Measurements from ENCODE around the gene CCDC27.

CCDC27 gene

DNA sequence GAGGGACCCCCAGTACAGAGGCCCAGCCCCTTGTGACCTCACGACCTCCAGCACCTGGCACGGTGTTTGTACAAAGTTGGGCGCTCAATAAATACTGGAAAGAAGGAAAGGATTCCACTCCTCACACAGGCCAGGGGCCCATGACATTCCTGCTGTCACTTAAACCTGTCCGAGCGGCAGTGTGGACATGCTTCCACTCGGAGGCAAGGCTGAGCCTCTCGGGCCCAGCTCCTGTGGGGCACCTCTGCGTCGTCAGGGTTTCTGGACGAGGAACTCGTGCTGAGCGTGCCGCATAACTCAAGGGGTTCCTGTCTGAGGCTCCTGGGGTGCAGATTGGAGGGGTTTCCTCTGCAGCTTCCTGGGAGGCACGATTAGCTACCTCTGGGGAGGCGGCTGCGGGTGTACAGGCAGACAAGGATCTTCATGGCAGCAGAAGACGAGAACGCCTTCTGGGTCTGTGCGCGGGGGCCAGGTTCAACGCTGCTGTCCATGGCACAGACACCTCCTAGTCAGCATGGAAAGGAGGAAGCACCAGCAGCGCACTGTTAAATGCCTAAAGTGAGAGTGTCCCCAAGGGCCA, 16.7 kb downstream of the CCDC27 start:
- no peak overlapping the region for H3K4me3 ChIP-seq (ENCODE audit: low read length)
- TF ChIP-seq ZNF274 (IDR thresholded peaks at IDR 0.05; ENCODE audit: low read depth, low read length) = no peak

DNA sequence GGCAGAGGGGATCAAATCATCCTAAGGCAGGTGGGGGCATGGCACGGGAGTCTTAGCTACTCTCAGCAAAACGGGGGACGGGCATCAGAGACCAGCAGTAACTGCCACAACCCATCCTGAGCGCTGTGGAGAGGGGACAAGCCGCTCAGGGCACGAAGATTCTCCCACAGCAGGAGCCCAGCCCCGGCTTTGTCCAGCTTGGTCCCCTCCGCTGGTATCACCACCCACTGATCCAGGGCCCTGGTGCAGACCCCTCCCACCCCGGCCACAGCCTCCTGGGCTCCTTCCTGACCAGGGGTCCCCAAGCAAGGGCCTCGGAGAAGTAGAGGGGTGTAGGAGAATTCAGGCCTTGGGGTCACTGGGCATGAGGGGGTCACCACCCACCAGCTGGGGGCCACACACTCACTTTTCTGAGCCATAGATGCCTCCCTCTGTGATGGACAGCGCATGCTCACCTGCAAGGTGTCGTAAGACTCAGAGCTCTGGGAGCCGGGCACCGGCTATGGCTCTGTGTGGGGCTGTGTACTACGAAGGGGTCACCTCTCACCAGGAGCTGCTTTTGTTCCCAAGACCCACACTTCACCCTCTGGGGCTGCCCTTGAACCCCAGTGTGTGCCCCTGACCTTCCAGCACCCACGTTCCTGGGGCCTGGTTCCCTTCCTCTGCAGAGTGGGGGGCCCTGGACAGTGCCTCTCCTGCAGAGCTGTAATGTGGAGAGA, 18.0 kb downstream of the CCDC27 start:
- TF ChIP-seq ZNF274 (IDR thresholded peaks at IDR 0.05; ENCODE audit: low read depth, low read length) = no peak
- H3K4me3 ChIP-seq (ENCODE audit: low read length) = no peak overlapping the region

DNA sequence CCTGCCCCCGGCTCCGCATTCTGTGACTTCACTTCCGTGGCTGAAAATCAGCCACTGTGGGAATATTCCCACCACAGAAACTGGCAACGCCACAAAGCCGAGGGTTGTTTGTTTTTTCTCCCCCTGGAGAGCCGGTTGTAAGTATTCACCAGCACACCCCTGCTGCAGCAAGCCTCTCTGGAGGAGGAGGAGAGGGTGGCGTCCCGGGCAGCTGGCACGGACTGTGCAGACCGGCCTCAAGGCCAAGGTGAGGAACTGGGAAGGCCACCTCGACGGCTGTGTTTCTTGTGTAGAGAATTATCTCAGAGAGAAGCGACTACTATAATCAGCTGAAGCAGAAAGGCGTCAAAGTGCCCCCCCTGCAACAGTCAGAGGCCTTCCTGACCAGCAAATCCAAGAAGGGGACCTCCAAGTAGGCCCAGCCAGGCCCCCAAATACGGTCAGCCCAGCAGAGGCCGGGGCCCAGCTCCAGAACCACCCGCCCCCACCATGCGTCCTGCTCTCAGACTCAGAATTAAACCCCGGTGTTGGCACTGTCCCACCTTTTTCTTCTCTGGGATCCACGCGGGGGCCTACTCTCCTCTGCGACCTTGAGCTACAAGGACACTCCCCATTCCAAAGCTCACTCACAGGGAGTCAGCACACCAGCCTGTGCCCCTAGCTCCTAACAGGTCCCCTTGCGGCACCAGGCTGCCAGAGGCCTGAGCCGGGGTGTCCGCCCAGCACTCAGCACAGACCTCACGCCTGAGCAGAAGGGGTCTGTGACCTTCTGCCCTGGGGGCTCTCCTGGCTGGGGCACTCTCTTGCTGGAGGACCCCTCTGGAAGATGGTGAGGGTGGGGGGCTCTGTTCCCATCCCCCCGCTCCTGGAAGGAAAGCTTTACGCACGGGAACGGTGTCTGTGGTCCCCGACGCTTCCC, 19.1 kb downstream of the CCDC27 start:
- no peak for TF ChIP-seq ZNF274 (IDR thresholded peaks at IDR 0.05; ENCODE audit: low read depth, low read length)
- peak overlapping the region; percentile 65; the same call in 1 of the 2 replicates for H3K4me3 ChIP-seq (ENCODE audit: low read length)

DNA sequence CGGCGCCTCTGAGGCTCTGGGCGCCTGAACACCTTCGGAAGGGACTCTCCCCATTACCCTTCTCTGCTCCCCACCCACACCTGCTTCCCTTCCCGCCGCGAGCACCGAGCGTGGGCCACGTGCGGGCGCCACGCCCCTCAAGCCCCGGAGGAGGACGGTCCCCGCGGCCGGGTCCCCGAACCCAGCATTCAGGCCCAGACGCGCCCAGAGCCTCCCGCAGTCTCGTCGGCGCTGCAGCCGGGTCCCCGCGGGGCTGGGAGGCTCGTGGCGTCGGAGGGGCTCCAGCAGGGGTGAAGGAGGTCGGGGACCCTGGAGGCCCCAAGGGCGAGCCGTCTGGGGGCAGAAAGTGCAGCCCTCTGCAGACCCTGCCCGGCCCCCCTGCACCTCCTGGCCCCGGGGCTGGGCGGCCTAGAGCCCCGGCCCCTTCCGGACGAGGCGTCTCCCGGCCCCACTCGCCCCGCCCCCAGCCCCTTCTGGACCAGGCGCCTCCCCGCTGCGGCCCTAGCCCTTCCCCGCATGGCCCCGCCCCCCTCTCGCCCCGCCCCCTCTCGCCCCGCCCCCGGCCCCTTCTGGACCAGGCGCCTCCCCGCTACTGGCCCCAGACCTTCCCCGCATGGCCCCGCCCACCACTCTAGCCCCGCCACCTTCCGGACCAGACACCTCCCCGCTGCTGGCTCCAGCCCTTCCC, 19.9 kb downstream of the CCDC27 start:
- TF ChIP-seq ZNF274 (IDR thresholded peaks at IDR 0.05; ENCODE audit: low read depth, low read length) = no peak
- H3K4me3 ChIP-seq (ENCODE audit: low read length) = peak overlapping the region; percentile 65; the same call in 1 of the 2 replicates

DNA sequence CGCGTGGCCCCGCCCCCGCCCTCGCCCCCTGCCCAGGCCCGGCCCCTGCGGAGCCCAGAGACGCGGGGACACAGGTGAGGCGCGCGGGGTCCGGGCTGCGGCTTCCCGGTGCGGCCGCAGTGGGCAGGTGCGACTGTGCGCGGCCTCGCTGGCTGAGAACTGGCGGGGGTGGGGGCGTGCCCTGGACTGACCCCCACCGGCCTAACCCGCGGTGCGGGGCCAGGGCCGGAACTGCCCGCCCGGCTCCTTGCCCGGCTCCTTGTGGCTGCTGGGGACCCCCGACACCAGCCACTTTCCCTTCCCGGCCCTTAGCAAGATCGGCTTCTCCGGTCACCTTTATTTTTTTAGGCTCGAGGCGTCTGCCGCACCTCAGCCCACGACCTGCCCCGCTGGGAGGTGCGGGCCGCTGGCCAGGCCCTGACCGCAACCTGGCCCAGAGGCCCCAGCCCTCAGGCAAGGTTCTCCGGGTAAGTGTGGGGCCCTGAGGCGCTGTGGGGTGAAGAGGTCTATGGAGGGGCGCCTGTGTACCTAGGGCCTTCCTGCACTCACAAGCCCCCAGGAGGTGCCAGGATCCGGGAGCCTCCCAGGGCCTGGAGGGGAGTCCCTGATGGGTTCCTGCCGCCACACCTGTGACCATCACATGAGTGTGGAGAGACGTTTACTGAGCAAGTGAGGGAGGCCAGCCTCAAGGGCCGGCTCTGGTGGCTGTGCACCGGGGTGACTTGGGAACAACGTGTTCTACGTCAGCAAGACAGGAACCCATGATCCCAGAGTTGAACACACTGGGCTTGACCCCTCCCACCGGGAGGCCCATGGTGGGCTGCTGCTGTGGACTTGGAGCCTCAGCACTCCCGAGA, 20.7 kb downstream of the CCDC27 start, which contains the start of gene SMIM1:
TSS of gene SMIM1 (plus strand) at position 35 of the 857 bp plus-strand sequence. CDS start 2,625 bp downstream, outside the sequence.
- TF ChIP-seq ZNF274 (IDR thresholded peaks at IDR 0.05; ENCODE audit: low read depth, low read length) = no peak

DNA sequence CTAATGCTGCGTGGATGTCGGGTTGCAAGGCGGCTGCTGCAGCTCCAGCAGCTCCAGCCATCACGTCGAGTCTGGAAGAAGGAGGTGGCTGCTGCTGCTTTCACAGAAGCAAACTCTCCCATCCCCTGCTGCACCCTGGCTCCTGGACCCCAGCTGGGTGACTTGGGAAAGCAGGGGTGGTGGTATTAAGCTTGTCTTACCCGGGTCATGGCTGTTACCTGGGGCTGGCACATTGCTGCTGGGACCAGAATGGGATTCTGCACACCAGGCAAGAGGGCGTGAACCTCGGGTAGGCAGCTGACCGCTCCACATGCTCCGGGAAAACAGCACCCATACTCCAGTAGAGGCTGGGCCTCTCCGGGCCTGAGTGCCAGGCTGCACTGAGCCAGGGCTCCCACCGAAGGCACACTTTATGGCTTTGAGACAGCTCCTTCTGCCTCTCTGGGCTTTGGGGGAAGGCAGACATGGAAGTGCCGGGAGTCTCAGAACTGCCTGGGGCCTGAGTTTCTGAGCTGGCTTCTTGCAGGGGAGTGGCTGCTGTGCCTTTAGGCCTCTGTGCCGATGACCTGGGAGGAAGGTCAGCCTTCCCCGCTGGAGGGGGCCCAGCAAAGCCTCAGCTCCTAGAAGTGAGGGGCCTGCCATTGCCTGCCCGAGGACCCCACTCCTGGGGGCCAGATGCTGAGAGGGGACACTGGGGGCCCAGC, 21.5 kb downstream of the CCDC27 start:
- TF ChIP-seq ZNF274 (IDR thresholded peaks at IDR 0.05; ENCODE audit: low read depth, low read length) = no peak
- no peak overlapping the region for H3K4me3 ChIP-seq (ENCODE audit: low read length)

More for the DNA sequence above, 20.7 kb downstream of the CCDC27 start, which contains the start of gene SMIM1:
- H3K4me3 ChIP-seq (ENCODE audit: low read length) = peak within 1 kb of the TSS; percentile 65; the same call in 1 of the 2 replicates

DNA sequence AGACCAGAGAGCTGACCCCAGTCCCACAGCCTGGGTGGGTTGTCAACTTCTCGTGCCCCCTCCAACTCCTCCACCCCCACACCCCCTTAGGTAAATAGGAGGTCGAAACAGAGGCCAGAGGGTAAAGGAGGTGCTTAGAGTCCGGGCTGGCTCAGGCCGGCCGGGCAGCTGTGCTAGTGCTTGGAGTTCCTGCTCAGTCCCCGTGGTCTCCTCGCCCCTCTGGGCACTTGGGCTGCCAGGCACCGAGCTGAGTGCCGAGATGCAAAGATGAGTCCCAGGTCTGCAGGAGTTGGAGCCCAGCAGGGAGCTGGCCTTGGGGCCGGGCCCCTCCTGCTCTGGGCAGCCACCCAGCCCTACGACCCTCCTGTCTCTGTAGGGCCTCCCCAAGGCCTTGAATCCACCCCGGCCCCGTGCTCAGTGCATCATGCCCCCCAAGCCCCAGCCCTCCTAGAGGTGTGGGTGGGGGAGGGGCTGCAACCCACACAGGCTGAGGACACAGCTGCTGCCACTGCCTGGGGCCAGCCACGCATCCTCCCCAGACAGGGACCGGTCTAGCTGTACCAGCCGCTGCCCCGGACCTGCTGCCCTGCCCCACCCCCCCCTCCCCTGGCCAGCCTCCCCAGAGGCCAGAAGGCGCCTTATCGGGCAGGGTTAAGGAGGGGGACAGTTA, 22.2 kb downstream of the CCDC27 start:
- H3K4me3 ChIP-seq (ENCODE audit: low read length) = no peak overlapping the region
- TF ChIP-seq ZNF274 (IDR thresholded peaks at IDR 0.05; ENCODE audit: low read depth, low read length) = no peak

DNA sequence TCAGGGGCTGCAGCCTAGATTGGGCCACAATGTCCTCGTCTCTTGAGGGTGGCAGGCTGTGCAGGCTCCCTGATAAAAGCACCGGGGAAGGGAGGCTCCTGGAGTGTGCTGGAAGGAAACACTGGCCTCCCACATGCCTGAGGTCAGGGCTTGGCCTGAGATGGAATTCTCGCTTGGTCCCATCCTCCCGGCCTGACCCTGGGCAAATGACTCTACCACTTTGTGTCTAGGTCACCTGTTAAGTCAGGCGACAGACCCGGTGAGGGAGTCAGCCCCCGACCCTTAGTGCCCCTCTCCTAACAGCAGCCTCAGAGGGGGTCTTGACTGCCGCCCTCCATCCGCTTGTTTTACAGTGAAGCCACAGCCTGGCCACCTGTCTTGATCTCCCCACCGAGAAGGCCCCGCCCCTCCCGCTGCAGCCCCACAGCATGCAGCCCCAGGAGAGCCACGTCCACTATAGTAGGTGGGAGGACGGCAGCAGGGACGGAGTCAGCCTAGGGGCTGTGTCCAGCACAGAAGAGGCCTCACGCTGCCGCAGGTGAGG, 22.8 kb downstream of the CCDC27 start:
- H3K4me3 ChIP-seq (ENCODE audit: low read length) = no peak overlapping the region
- TF ChIP-seq ZNF274 (IDR thresholded peaks at IDR 0.05; ENCODE audit: low read depth, low read length) = no peak

DNA sequence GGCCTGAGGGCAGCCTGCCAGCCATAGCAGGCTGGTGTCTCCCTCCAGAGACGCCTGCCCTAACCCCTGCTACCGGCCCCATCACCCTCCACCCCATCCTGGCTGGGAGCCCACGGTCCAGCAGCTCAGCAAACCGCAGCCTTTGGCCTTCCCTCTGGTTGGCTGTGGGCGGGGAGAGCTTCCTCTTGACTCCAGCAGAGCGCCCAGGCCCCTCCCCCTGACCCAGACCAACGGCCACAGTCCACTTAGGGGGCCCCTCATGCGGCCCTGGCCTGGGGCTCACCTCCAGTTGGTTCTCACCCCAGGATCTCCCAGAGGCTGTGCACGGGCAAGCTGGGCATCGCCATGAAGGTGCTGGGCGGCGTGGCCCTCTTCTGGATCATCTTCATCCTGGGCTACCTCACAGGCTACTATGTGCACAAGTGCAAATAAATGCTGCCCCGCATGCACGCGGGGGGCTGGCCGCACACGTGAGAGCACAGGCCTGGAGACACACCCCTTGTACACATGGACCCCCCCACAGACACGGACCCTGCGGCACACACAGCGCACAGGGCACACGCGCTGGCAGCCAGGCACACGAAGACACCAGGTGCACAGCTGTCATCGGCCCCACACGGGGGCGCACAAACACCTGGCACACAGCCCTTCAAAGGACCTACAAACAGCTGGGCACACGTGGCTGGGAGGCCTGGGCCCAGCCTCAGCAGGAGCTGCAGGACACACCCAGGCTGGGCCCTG, 23.4 kb downstream of the CCDC27 start:
- no peak overlapping the region for H3K4me3 ChIP-seq (ENCODE audit: low read length)
- TF ChIP-seq ZNF274 (IDR thresholded peaks at IDR 0.05; ENCODE audit: low read depth, low read length) = no peak

DNA sequence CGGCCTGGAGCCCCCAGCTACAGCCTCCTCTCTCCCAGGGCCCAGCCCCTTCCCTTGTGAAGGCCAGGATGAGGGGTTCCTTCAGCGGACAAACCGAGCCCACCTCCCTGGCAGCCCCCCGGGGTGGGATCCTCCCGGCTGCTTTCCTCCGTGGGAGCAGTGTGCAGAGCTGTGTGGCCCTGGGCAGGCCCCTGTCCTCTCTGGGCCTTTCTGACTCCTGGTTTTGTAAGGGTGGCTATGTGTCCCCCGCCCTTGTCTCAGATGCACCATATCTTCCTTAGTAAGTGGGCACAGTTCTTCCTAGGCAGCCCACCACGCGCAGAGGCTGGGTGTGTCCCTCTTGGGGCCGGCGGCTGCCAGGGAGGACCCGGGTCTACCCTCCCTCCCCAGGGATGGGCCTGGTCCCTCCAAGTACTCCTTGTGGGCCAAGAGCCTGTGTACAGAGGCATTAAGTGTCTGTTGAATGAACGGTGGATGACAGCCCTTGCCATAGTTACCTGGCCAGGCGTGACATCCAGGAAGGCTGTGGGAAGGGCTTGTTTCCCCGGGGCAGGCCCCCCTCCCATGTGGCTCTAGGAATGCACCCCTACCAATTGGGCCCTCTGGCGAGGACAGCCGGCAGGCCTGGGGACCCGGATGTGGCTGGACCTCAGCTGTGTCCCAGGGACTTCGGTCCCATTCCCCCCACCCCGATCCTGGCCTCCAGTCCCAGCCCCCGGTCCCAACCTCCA, 24.1 kb downstream of the CCDC27 start:
- no peak for TF ChIP-seq ZNF274 (IDR thresholded peaks at IDR 0.05; ENCODE audit: low read depth, low read length)

More for the DNA sequence above, 24.1 kb downstream of the CCDC27 start:
- H3K4me3 ChIP-seq (ENCODE audit: low read length) = no peak overlapping the region
